ENCODE data around the gene TMX3.

- TF ChIP-seq TAF1 (IDR thresholded peaks at IDR 0.05; ENCODE audit: borderline replicate concordance, low read depth, low read length) (no peak), POLR2A (IDR thresholded peaks at IDR 0.05; ENCODE audit: low read depth, low read length) (no peak)
Observed at GRCh38 chr18:68734308-68734707, 19.4 kb upstream of the TMX3 start.

Measured in GM12892 (cell line).